Left lung (tissue), 10 donors: Measurements from ENCODE around the gene LIMS3. TPM values are rescaled to one million over a fixed set of nuclear protein-coding genes. Genes with fewer than 3 reads are reported as not detected.
"Not testable (repeated sequence)": the region's sequence is repeated elsewhere in the genome, so short reads cannot be mapped to it uniquely, and the experiment has no call there.

ENCODE experiments used
- ATAC-seq: fragments of 200-7000 bp; cut with Tn5 transposase; one replicate; pipeline ENCODE4 v1.9.1; 2020; ENCODE audit warnings: moderate library complexity
- DNase-seq, 4 donors: peaks; one replicate each; pipeline ENCODE4 v3.0.0-alpha.2; 2013 to 2020
- H3K27ac ChIP-seq, 2 donors: fragments of 200-600 bp; sonication (generic) in 1 of 2; one replicate each; pipeline versions ENCODE4 v1.5.0 to v1.8.0; 2020 to 2021
- H3K27me3 ChIP-seq, 2 donors: fragments of 200-600 bp; sonication (generic) in 1 of 2; one replicate each; pipeline versions ENCODE4 v1.5.0 to v1.8.0; 2020 to 2021
- H3K36me3 ChIP-seq, 2 donors: fragments of 200-600 bp; sonication (generic) in 1 of 2; one replicate each; pipeline versions ENCODE4 v1.5.0 to v1.8.0; 2020 to 2021
- H3K4me1 ChIP-seq, 2 donors: fragments of 200-600 bp; one replicate each; pipeline ENCODE4 v1.8.0; 2021
- H3K4me3 ChIP-seq, 2 donors: fragments of 200-600 bp; sonication (generic) in 1 of 2; one replicate each; pipeline versions ENCODE4 v1.5.0 to v1.8.0; 2020 to 2021; ENCODE audit warnings: mild to moderate bottlenecking in 1 of 2
- H3K9me3 ChIP-seq, 2 donors: fragments of 200-600 bp; sonication (generic) in 1 of 2; one replicate each; pipeline versions ENCODE4 v1.5.0 to v1.8.0; 2020 to 2021
- intact Hi-C, 2 donors: fragments of 100-400 bp; cut with DNase I; formaldehyde crosslinking; loops; one replicate each; pipeline versions ENCODE4 v1.11.2 to v1.14.2; 2022
- polyA plus RNA-seq, 6 donors: library from polyadenylated mRNA; unstranded; fragments of 120-200 nt; gene quantifications; one replicate each; pipeline ENCODE4 v1.2.1, GENCODE V29; 2013; ENCODE audit not compliant: insufficient read length in 6 of 6
- total RNA-seq, 2 donors: library from RNA; stranded (reverse); fragmentation: NEBNext Ultra II Directional; extraction: Animal tissue kit (Norgen Biotek cat#: 25700); gene quantifications; one replicate each; pipeline ENCODE4 v1.2.1, GENCODE V29; 2021
- donor health status: DM: no; HTN: yes; CAD: no.
- donor health status: DM: no; HTN: no; CAD: no.

The LIMS3 gene
- total and polyA plus RNA-seq, 8 donors: 1.5 to 4.7 (median 3.1) TPM

GRCh38 chr2:109905796-109906195 lies 7.3 kb downstream of the LIMS3 start:
- DNase-seq, H3K27me3 ChIP-seq, H3K9me3 ChIP-seq, H3K27ac ChIP-seq, H3K36me3 ChIP-seq, H3K4me1 ChIP-seq, intact Hi-C loops, H3K4me3 ChIP-seq: not testable (repeated sequence)
- ATAC-seq: peak; percentile 74

GRCh38 chr2:109908626-109909025 lies 10.1 kb downstream of the LIMS3 start:
- H3K4me1 ChIP-seq, H3K9me3 ChIP-seq, H3K4me3 ChIP-seq, intact Hi-C loops, H3K27me3 ChIP-seq, ATAC-seq, H3K36me3 ChIP-seq, H3K27ac ChIP-seq, DNase-seq: not testable (repeated sequence)

GRCh38 chr2:109910789-109911188 lies 12.3 kb downstream of the LIMS3 start:
- H3K4me1 ChIP-seq, H3K27ac ChIP-seq, DNase-seq, H3K9me3 ChIP-seq, intact Hi-C loops, H3K4me3 ChIP-seq, H3K27me3 ChIP-seq, H3K36me3 ChIP-seq: not testable (repeated sequence)
- ATAC-seq: peak; percentile 59

- H3K4me3 ChIP-seq, H3K4me1 ChIP-seq, ATAC-seq, H3K9me3 ChIP-seq, H3K27me3 ChIP-seq, intact Hi-C loops, DNase-seq, H3K36me3 ChIP-seq, H3K27ac ChIP-seq: not testable (repeated sequence)
Measured at GRCh38 chr2:109913911-109914310, 15.4 kb downstream of the LIMS3 start.

GRCh38 chr2:109914552-109914951 lies 16.1 kb downstream of the LIMS3 start:
- ATAC-seq, intact Hi-C loops, H3K36me3 ChIP-seq, H3K9me3 ChIP-seq, H3K27ac ChIP-seq, DNase-seq, H3K4me1 ChIP-seq, H3K27me3 ChIP-seq, H3K4me3 ChIP-seq: not testable (repeated sequence)

- H3K27ac ChIP-seq, ATAC-seq, H3K4me3 ChIP-seq: not testable (repeated sequence)
Measured at GRCh38 chr2:109915830-109916229, 17.3 kb downstream of the LIMS3 start.

GRCh38 chr2:109920162-109920561 lies 21.7 kb downstream of the LIMS3 start:
- H3K9me3 ChIP-seq, H3K27ac ChIP-seq, H3K36me3 ChIP-seq, DNase-seq, H3K4me3 ChIP-seq, H3K4me1 ChIP-seq, H3K27me3 ChIP-seq, ATAC-seq, intact Hi-C loops: not testable (repeated sequence)

More at GRCh38 chr2:109915830-109916229, 17.3 kb downstream of the LIMS3 start:
- H3K9me3 ChIP-seq, H3K4me1 ChIP-seq, H3K36me3 ChIP-seq, intact Hi-C loops, H3K27me3 ChIP-seq, DNase-seq: not testable (repeated sequence)

- ATAC-seq: peak; percentile 82
Measured at GRCh38 chr2:109921543-109922384, 23.3 kb downstream of the LIMS3 start.

GRCh38 chr2:109924481-109924880 lies 26.0 kb downstream of the LIMS3 start:
- H3K4me1 ChIP-seq, DNase-seq, intact Hi-C loops, H3K27me3 ChIP-seq, H3K36me3 ChIP-seq, H3K9me3 ChIP-seq, H3K27ac ChIP-seq, H3K4me3 ChIP-seq: not testable (repeated sequence)
- ATAC-seq: peak; percentile 32

More at GRCh38 chr2:109921543-109922384, 23.3 kb downstream of the LIMS3 start:
- H3K27me3 ChIP-seq, H3K9me3 ChIP-seq, intact Hi-C loops, H3K4me1 ChIP-seq, DNase-seq, H3K27ac ChIP-seq, H3K4me3 ChIP-seq, H3K36me3 ChIP-seq: not testable (repeated sequence)

- intact Hi-C loops, H3K4me1 ChIP-seq, DNase-seq, H3K27me3 ChIP-seq, ATAC-seq, H3K9me3 ChIP-seq, H3K4me3 ChIP-seq, H3K36me3 ChIP-seq, H3K27ac ChIP-seq: not testable (repeated sequence)
Measured at GRCh38 chr2:109927803-109928202, 29.3 kb downstream of the LIMS3 start.

- H3K36me3 ChIP-seq, H3K4me3 ChIP-seq, H3K27me3 ChIP-seq, ATAC-seq, DNase-seq, H3K4me1 ChIP-seq, H3K27ac ChIP-seq, intact Hi-C loops, H3K9me3 ChIP-seq: not testable (repeated sequence)
Measured at GRCh38 chr2:109929222-109929621, 30.7 kb downstream of the LIMS3 start.

GRCh38 chr2:109936534-109936933 lies 38.0 kb downstream of the LIMS3 start:
- DNase-seq, H3K36me3 ChIP-seq, H3K27ac ChIP-seq, H3K4me1 ChIP-seq, H3K27me3 ChIP-seq, intact Hi-C loops, H3K4me3 ChIP-seq, H3K9me3 ChIP-seq: not testable (repeated sequence)
- ATAC-seq: peak; percentile 54

GRCh38 chr2:109945362-109945761 lies 46.9 kb downstream of the LIMS3 start:
- H3K27me3 ChIP-seq, H3K9me3 ChIP-seq, intact Hi-C loops, ATAC-seq, H3K27ac ChIP-seq, H3K4me1 ChIP-seq, DNase-seq, H3K4me3 ChIP-seq, H3K36me3 ChIP-seq: not testable (repeated sequence)
